Activated CD4-positive, alpha-beta T cell treated with anti-CD3 and anti-CD28 coated beads, Interleukin-10, Interleukin-2, amounts not matched to agents 100 ng/mL and 50 ng/mL, durations not matched to agents 16 hours and 8 hours (primary cell): ENCODE results near the gene ZBTB38.

Source experiments
- DNase-seq: peaks from one replicate; pipeline ENCODE4 v3.0.0-alpha.2; 2020

ZBTB38 gene

DNA sequence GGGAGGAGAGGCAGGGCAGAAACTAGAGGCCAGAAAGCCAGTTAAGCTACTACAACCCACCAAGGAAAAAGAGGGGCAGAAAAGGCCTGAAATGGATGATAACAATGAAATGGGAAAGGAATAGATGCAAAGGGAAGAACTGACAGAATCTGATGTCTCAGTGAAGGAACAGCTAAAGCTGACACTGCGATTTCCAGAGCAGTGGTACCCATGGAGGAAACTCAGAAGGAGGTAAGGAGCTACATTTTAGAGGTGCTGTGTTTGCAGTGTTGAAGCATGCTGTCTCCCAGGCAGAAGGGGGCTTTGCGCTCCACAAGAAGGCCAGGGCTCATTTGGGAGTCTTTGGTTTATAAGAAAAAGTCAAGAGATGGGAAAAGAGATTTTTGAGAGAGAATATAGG is 38.0 kb downstream of the ZBTB38 start:
- DNase-seq, result no peak

DNA sequence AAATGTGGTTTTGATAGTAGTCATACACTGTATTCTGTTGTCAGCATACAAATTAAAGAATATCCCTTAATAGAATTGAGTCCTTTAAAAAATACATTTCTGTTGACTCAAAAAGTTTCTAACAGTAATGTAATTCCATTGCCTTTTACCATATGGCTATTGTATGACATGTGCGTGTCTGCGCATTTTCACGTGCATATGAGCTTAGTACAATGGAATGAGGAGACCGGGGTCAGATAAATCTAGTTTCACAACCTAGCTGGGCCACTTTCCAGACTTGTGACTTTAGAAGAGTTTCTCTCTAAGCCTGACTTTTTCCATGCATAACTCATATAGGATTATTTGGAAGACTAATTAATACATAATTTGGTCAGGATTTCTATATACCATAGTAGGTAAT is 38.7 kb downstream of the ZBTB38 start:
- DNase-seq, result no peak

DNA sequence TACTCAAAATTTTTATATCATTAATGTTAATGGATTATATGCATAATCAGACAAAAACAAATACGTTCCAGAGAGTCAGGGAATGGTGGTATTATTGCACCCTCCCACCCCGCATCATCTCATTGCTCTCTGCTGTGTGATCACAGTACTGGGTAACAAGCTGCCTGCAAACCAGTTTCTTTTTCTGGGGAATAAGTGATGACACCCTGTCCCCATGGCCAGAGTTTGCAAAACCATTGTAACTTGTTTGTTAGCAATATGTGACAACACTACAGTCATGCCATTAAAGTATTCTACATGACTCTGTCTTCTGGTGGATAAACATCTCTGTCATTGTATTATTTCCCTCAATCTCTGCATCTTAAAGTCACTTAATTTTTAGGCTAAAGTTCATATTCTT is 39.5 kb downstream of the ZBTB38 start:
- no peak for DNase-seq

DNA sequence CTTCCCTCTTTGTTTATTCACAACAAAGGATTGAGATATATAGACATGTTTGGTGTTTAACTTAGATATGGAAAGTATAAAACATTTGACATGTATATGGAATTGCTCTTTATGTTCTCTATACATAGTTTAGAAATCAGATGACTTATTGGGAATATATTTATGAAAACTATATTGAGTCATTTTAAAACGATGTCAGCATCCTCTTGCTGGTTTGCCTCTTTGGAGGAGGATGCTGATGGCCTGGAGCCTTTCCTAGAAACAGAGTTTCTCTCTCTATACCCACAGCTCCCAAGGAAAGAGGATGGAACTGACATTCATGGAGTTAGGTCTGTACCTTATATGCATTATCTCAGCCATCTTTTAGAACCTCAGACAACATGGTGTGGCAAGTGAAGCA is 40.3 kb downstream of the ZBTB38 start:
- DNase-seq, result no peak

DNA sequence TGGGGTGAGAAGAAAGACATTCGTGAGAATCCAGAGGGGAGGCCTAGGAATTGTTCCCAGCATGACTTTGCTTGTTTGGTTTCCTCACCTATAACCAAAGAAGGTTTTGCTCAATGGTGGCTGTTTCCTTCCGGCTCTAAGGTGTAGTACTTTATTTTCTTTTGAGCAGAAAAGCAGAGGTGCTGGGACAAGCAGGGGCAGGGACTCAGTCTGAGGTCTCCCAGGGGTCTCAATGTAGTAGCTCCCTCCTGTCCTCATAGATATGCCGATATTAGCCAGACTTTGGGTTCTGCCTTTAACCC is 41.6 kb downstream of the ZBTB38 start:
- DNase-seq, result no peak

DNA sequence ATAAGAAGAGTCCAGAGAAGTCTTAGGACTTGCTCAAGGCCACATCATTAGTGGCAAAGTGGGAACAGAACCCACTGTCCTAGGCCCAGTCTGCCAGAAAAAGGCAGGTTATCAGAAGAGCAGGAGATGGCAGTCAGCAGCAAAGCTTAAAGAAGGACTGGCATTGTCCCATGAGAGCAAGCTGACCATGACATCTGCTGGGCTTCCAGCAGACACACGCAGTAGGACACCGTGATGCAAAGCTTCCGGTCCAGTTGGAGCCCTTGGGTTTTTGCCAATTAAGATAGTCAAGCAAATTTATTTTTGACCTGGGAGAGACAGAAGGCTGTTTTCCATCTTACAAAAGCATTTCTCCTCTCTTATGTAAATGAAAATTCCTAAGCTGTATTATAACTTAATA is 42.1 kb downstream of the ZBTB38 start:
- no peak for DNase-seq

DNA sequence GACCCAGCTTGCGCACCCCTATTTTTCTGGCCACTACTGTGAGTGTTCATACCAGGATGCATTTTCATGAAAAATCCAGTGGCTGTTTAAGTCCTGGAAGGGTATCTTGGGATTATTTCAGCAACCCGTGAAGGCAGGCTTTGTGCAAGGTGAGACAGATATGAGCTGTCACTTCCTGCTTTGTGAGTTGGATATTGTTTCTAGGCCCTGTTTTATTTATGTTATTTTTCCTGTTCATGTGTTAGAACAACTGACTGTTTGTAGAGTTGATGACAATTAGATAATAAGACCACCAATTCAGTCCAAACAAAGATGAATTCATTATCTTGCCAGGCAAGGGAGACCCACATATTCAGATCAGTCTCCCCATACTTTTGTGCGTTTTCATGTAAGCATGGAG is 42.5 kb downstream of the ZBTB38 start:
- peak; percentile 55 for DNase-seq

DNA sequence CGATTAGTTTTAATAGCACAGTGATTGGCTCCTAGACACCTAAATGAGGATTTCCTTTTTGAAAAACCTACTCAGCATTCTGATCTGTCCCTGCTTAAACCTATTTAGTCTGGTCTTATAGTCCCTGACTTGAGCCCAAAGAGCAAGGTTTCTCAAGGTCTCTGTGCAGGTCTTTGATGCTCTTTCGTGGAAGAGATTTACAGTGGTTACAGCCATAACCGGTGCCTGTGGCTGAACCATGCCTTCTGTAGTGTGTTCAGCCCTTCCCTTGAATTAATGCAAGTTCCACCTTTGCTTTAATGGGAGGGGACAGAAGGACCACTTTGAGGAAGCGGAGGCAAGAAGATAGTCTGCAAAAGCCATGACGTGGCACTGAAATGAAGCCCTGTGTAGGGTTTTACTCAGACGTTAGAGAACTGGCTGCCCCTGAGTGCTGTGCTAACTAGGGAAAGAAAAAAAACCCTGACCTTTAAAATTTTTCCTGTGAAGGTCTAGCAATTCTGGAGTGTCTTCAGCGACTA is 43.0 kb downstream of the ZBTB38 start:
- DNase-seq, result peak; percentile 67

DNA sequence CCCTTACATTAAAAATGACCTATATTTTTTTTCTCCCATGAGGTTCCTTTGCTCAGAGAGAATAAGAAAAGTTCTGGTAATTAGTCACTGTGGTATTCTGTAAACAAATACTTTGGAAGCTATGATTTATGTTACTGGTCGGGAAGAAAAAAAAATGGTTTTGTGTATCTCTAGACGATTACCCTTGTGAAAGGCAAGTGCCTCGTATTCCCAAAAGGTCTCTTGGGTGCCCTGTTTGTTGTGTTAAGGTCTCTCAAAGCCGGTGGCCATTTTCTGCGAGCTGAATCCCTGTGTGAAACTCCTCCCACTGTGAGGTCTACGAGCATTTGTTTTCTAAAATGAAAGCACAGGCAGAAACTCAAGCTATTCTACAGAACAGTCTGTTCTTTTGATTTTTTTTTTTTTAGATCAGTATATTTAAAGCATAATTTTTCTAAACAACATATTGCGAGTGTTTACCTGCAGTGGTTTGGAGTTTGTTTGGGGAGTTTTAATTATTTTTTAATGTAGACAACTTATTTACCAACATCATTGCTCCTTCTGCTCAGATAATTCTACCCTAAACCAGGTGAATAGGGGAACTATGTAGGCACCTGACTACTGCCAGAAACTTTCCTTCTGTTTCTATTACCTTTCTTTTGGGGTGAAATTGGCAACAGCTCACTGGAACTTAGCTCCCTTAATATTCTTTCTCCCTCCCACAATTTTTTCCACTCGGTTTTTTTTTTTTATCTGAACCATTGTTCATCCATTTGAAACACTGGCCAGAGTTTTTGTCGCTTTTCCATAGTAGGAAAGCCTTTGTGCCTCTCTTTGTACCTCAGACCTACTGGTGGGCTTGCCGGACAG is 44.0 kb downstream of the ZBTB38 start:
- peak; percentile 74 for DNase-seq

DNA sequence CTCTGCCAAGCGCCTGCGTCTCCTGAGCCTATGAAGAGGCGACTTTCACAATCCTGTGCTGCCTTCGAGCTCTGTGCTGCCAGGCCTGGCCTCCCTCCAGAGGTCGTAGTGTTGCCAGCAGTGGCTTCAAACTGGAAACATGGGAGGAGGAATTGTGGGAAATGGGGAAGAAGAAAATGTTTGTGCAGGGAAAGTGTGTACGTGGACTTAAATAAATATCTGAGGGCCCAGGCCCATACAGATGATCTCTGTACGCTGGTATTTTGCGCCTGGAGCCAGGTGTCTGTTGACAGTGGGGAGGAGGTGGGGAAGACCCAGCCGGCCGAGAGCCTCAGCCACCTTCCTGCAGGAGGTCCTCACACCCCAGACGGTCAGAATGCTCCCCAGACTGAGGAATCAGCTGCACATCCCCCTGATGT is 44.6 kb downstream of the ZBTB38 start:
- no peak for DNase-seq

DNA sequence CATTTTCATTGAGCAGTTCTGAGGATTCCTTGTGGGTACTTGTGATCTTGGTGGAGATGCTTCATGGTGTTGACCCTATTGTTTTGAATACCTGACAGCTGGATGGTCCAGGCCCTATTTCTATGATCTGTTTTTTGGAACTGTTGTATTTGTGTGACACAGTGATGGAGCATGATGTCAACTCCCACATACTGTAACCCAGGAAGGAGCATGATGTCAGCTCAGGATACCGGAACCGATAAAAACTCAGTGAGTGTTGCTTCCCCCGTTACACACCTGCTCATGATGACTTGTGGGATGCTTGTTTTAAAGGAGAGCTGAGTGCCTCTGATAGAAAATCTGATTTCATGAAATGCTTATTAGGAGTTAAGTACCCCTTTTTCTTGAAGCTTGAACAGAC is 45.1 kb downstream of the ZBTB38 start:
- DNase-seq, result peak; percentile 61

DNA sequence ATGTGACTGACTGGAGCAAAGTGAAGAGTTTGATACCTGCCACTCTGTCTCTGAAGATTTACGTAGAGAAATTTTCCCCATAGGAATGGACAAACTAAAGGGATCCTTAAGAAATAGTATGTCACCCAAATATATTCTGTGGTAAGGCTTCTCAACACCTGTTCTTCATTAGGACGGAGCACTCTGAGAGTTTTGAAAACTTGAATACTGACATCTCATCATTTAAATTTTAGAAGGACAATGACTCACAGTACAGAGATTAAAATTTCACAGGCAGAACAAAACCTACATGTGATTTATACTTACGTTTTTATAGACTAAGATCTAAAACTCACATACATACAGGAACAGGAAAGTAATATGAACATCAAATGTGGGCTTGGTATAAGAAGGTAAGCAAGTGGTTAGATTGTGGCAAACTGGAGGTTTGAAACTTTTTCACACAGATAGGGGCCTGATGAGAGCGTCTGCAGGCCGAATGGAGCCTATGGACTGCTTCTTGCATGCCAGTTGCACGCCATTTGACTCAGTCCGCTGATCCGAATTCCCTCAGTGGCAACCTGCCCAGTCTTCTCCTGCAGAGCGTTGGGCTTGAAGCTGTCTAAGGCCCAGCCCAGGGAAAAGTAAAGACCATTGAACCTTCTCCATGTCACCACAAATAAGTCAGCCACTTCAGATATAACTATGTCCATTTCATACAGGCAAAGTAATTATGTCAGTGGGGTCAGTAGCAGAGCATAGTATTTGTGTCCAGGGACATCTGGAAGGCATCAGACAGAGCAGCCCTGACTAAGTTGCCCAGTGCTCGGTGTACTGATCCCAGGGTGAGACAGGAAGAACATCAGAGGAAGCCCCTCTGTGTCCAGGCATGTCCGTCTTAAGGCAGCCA is 45.7 kb downstream of the ZBTB38 start:
- DNase-seq, result peak; percentile 53

DNA sequence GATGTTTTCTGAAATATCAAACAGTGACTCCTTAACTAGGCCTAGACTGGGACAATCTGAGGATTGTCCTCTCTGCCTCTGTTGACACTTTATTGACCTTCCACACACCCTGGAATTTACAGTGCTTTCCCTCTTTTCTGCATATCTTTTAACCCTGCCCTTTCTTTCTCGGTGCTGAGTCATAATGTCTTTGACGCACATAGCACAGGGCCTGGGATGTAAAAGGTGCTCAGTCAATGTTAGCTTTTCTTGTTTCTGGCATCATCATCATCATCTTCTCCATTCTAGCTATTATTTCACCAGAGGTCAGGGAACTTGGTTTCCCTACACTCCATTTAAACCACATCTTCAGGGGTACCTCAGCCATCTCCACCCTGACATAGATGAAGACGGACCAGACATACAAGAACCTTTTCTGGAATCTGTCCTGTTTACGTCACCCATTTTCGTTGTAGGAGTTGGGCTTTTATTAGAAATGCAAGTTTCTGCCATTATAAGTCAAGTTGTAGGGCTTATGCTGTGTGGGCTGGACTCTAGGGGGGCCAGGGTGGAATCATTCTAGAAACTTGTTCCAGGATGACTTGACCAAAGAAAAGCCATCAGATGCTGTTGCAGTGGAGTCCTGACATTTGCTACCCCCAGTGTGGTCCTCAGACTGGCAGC is 46.6 kb downstream of the ZBTB38 start:
- DNase-seq, result peak; percentile 47

DNA sequence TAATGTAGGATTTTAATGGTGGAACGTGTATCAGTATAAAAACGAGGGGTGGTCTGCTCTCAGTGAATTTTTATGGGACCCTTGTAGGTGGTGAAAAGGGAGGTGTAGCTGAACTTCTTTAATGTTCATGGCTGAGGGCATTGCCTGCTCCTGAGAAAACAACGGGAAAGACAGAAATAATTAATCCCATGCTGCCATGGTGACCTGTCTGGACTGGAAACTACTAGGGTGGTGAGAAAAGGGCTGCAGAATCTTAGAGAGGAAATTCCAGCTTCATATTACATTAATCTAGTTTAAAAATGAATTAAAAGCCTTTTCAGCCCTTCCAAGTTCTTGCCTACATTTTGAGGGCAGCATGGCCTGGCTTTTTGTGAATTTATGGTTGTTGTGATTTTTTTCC is 47.6 kb downstream of the ZBTB38 start:
- DNase-seq, result no peak
